SK-N-SH (cell line): ENCODE measurements around the gene RAMP1. TPM values are rescaled to one million over a fixed set of nuclear protein-coding genes. Genes with fewer than 3 reads are reported as not detected.

Experiments
- CTCF ChIA-PET: fragments of 300-600, 350-600 bp; formaldehyde crosslinking; extraction: SDS; loops from one replicate; lab custom pipeline; 2021; lab: Yijun Ruan, JAX
- POLR2A ChIA-PET: fragments of 350-600 bp; sonication (Branson Sonifier 250); formaldehyde crosslinking; extraction: SDS; loops from one replicate; lab custom pipeline; 2020; ENCODE audit warnings: antibody characterized with exemption, inconsistent platforms; lab: Yijun Ruan, JAX
- DNase-seq: peaks from one replicate; pipeline ENCODE4 v3.0.0; 2012
- H2AFZ ChIP-seq: fragments of 200-600 bp; sonication (generic); 2 replicates; pipeline ENCODE4 v1.8.1; 2016; ENCODE audit warnings: antibody characterized with exemption, mild to moderate bottlenecking, low read depth
- H3F3A ChIP-seq: fragments of 200-600 bp; sonication (generic); replicated peaks from 2 replicates; pipeline ENCODE3; 2016; ENCODE audit warnings: antibody characterized with exemption, mild to moderate bottlenecking; ENCODE audit not compliant: insufficient read depth
- H3K27ac ChIP-seq, 2 experiments: fragments of 200-500 bp in 1 of 2; fragments of 200-600 bp in 1 of 2; sonication (Bioruptor generic) in 1 of 2; sonication (generic), shearing (Covaris generic) in 1 of 2; 2 replicates each; pipeline versions ENCODE4 v1.5.1 to v1.6.1; 2014 to 2016; ENCODE audit warnings: low read depth in 2 of 2, inconsistent platforms in 1 of 2, low read length in 1 of 2, mild to moderate bottlenecking in 1 of 2, mixed read lengths in 1 of 2
- H3K27me3 ChIP-seq: fragments of 200-600 bp; sonication (generic), shearing (Covaris generic); 2 replicates; pipeline ENCODE4 v1.6.1; 2016; ENCODE audit warnings: mixed run types; ENCODE audit not compliant: insufficient read depth
- H3K36me3 ChIP-seq, 2 experiments: fragments of 200-500 bp in 1 of 2; fragments of 200-600 bp in 1 of 2; sonication (Bioruptor generic) in 1 of 2; sonication (generic) in 1 of 2; replicated peaks in 1 of 2; 2 replicates each; pipeline versions ENCODE3 to v1.5.1; 2014 to 2016; ENCODE audit warnings: low read length in 1 of 2, mild to moderate bottlenecking in 1 of 2; ENCODE audit not compliant: insufficient read depth in 2 of 2, control insufficient read depth in 1 of 2
- H3K4me1 ChIP-seq, 2 experiments: fragments of 200-500 bp in 1 of 2; fragments of 200-600 bp in 1 of 2; sonication (Bioruptor generic) in 1 of 2; sonication (generic), shearing (Covaris generic) in 1 of 2; 2 replicates each; pipeline versions ENCODE4 v1.5.1 to v1.6.1; 2014 to 2016; ENCODE audit warnings: low read depth in 1 of 2, low read length in 1 of 2, mixed run types in 1 of 2; ENCODE audit not compliant: insufficient read depth in 2 of 2, control insufficient read depth in 1 of 2
- H3K4me2 ChIP-seq: fragments of 200-600 bp; sonication (generic), shearing (Covaris generic); 2 replicates; pipeline ENCODE4 v1.6.1; 2017; ENCODE audit warnings: mixed run types
- H3K4me3 ChIP-seq, 2 experiments: fragments of 200-500 bp in 1 of 2; fragments of 200-600 bp in 1 of 2; sonication (Bioruptor generic) in 1 of 2; sonication (generic), shearing (Covaris generic) in 1 of 2; 2 replicates each; pipeline versions ENCODE4 v1.5.1 to v1.8.1; 2014 to 2016; ENCODE audit warnings: low read depth in 2 of 2, inconsistent platforms in 1 of 2, low read length in 1 of 2, mild to moderate bottlenecking in 1 of 2, mixed read lengths in 1 of 2, moderate library complexity in 1 of 2
- H3K79me2 ChIP-seq: fragments of 200-600 bp; sonication (generic); 2 replicates; pipeline ENCODE4 v1.8.1; 2017; ENCODE audit warnings: mild to moderate bottlenecking; ENCODE audit not compliant: insufficient read depth
- H3K9ac ChIP-seq: fragments of 200-600 bp; sonication (generic); 2 replicates; pipeline ENCODE4 v1.6.1; 2017; ENCODE audit warnings: mixed run types
- H3K9me2 ChIP-seq: fragments of 200-600 bp; sonication (generic); 2 replicates; pipeline ENCODE4 v1.6.1; 2017; ENCODE audit warnings: mixed run types
- H3K9me3 ChIP-seq: fragments of 200-600 bp; sonication (generic); 2 replicates; pipeline ENCODE4 v1.6.1; 2017; ENCODE audit warnings: mixed run types, mild to moderate bottlenecking, moderate library complexity
- H4K20me1 ChIP-seq: fragments of 200-600 bp; sonication (generic); 2 replicates; pipeline ENCODE4 v1.6.1; 2017; ENCODE audit warnings: mild to moderate bottlenecking, mixed run types; ENCODE audit not compliant: insufficient read depth
- ELF1 ChIP-seq: IDR thresholded peaks from 2 replicates; pipeline ENCODE4 v1.4.0; 2012
- EP300 ChIP-seq, 2 experiments: IDR thresholded peaks; 2 replicates each; pipeline versions ENCODE4 v1.4.0 to v1.6.1; 2012; ENCODE audit warnings: borderline replicate concordance in 1 of 2, low read depth in 1 of 2, low read length in 1 of 2
- EZH2phosphoT487 ChIP-seq: fragments of 200-600 bp; sonication (generic); IDR thresholded peaks from 2 replicates; pipeline ENCODE4 v1.6.1; 2017; ENCODE audit warnings: low read depth, mixed run types, mild to moderate bottlenecking, antibody characterized with exemption, moderate library complexity, borderline replicate concordance
- FOSL2 ChIP-seq: IDR thresholded peaks from 2 replicates; pipeline ENCODE4 v1.4.0; 2012; ENCODE audit warnings: low read depth, mild to moderate bottlenecking, moderate library complexity, borderline replicate concordance
- FOXJ3 ChIP-seq: sonication (generic); formaldehyde crosslinking; IDR thresholded peaks from 2 replicates; pipeline ENCODE4 v1.5.1; 2020; ENCODE audit warnings: mild to moderate bottlenecking, missing genetic modification reagents
- FOXM1 ChIP-seq: IDR thresholded peaks from 2 replicates; pipeline ENCODE4 v1.4.0; 2012; ENCODE audit warnings: low read depth, mild to moderate bottlenecking
- GABPA ChIP-seq: IDR thresholded peaks from 2 replicates; pipeline ENCODE4 v1.4.0; 2012; ENCODE audit warnings: low read depth, mild to moderate bottlenecking
- GATA2 ChIP-seq: sonication (generic); formaldehyde crosslinking; IDR thresholded peaks from 2 replicates; pipeline ENCODE4 v1.5.0; 2020; ENCODE audit warnings: mild to moderate bottlenecking, missing genetic modification reagents
- JUND ChIP-seq: IDR thresholded peaks from 2 replicates; pipeline ENCODE4 v1.4.0; 2012
- MEF2A ChIP-seq: IDR thresholded peaks from 2 replicates; pipeline ENCODE4 v1.4.0; 2012; ENCODE audit warnings: low read depth, borderline replicate concordance
- NFIC ChIP-seq: IDR thresholded peaks from 2 replicates; pipeline ENCODE4 v1.4.0; 2012; ENCODE audit warnings: borderline replicate concordance
- NRF1 ChIP-seq: IDR thresholded peaks from 2 replicates; pipeline ENCODE4 v1.6.1; 2012; ENCODE audit warnings: low read depth, mild to moderate bottlenecking, low read length
- RAD21 ChIP-seq: IDR thresholded peaks from 2 replicates; pipeline ENCODE4 v1.6.1; 2012; ENCODE audit warnings: mild to moderate bottlenecking, low read length
- RCOR1 ChIP-seq: fragments of 150-350 bp; IDR thresholded peaks from 2 replicates; pipeline ENCODE4 v1.6.1; 2017; ENCODE audit warnings: antibody characterized with exemption, low read length
- RFX5 ChIP-seq: IDR thresholded peaks from 2 replicates; pipeline ENCODE4 v1.6.1; 2012; ENCODE audit warnings: mild to moderate bottlenecking, improper control_type of control experiment, low read length
- RXRA ChIP-seq: IDR thresholded peaks from 2 replicates; pipeline ENCODE4 v1.4.0; 2012; ENCODE audit warnings: low read depth, mild to moderate bottlenecking, borderline replicate concordance
- SIN3A ChIP-seq: IDR thresholded peaks from 2 replicates; pipeline ENCODE4 v1.6.1; 2012; ENCODE audit warnings: low read depth, mild to moderate bottlenecking, low read length, moderate library complexity, borderline replicate concordance
- TAF1 ChIP-seq: IDR thresholded peaks from 2 replicates; pipeline ENCODE4 v1.6.1; 2012; ENCODE audit warnings: low read depth, mild to moderate bottlenecking, low read length, moderate library complexity, borderline replicate concordance
- TCF12 ChIP-seq: IDR thresholded peaks from 2 replicates; pipeline ENCODE4 v1.4.0; 2012
- TEAD4 ChIP-seq: IDR thresholded peaks from 2 replicates; pipeline ENCODE4 v1.4.0; 2012; ENCODE audit warnings: mild to moderate bottlenecking, borderline replicate concordance; ENCODE audit not compliant: insufficient read depth
- YY1 ChIP-seq: IDR thresholded peaks from 2 replicates; pipeline ENCODE4 v1.4.0; 2012; ENCODE audit warnings: low read depth, mild to moderate bottlenecking
- WGBS: methylation state at CpG from one replicate; pipeline ENCODE4 v1.1.6; 2017; ENCODE audit warnings: low lambda C conversion rate; 5-methylcytosine and 5-hydroxymethylcytosine counted together
- polyA plus RNA-seq, 3 experiments: library from polyadenylated mRNA; depleted of rRNA; stranded (reverse); fragments of >200 nt; gene quantifications; 2 replicates each; pipeline ENCODE4 v1.2.3, GENCODE V29; 2012
- TF ChIP-seq, protein P1 (sequence below): IDR thresholded peaks from 2 replicates; pipeline ENCODE4; 2012
- TF ChIP-seq, protein P2 (sequence below): IDR thresholded peaks from 2 replicates; pipeline ENCODE4 v1.4.0; 2012; ENCODE audit warnings: low read depth, borderline replicate concordance
- TF ChIP-seq, protein P3 (sequence below): fragments of 200-600 bp; sonication (generic); IDR thresholded peaks from 2 replicates; pipeline ENCODE4 v1.6.1; 2017; ENCODE audit warnings: antibody characterized with exemption, mild to moderate bottlenecking, moderate library complexity
- TF ChIP-seq, protein P4 (sequence below): IDR thresholded peaks from 2 replicates; pipeline ENCODE4 v1.4.0; 2012; ENCODE audit warnings: low read depth

The RAMP1 gene
- polyA plus RNA-seq, 1 of the 3 experiments (the other 2 are of a cell fraction) = 27.9 TPM

DNA sequence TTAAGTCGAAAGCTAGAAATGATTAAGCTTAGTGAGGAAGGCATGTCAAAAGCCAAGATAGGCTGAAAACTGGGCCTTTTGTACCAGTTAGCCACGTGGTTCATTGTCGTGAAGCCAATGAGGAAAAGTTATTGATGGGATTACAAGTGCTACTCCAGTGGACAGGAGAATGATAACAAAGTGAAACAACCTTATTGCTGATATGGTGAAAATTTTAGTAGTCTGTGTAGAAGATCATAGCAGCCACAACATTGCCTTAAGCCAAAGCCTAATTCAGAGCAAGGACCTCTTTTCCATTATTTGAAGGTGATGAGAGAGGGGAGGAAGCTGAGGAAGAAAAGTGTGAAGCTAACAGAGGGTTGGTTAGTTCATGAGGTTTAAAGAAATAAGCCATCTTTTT is 24.1 kb upstream of the RAMP1 start:
- Histone ChIP-seq H3K9me3 (no peaks in the 10 kb centered on the region), H3K4me2 (no peak overlapping the region), H3K4me3 (no peak overlapping the region), H3K4me1 (no peaks in the 10 kb centered on the region), H3K9ac (no peak overlapping the region), H3K36me3 (no peaks in the 10 kb centered on the region), H3K27me3 (no peaks in the 10 kb centered on the region), H2AFZ (no peak overlapping the region), H3F3A (no peaks in the 10 kb centered on the region), H4K20me1 (no peaks in the 10 kb centered on the region), H3K9me2 (no peaks in the 10 kb centered on the region), H3K27ac (no peak overlapping the region), H3K79me2 (no peaks in the 10 kb centered on the region)
- CTCF ChIA-PET = interaction anchor here (1.7 to 1.9 kb wide), 2 partner anchors 16 to 23 kb away, joined by 4 to 7 read pairs; no protein-coding TSS in a partner anchor
- POLR2A ChIA-PET = no interaction called here
- DNase-seq = no peak
- TF ChIP-seq NFIC (no peak), YY1 (no peak), TAF1 (no peak), MEF2A (no peak), GABPA (no peak), TEAD4 (no peak), TCF12 (no peak), GATA2 (CRISPR knock-in tag) (no peak), ELF1 (no peak), FOXM1 (no peak), FOSL2 (no peak), EZH2phosphoT487 (no peak), RCOR1 (no peak)
- TF ChIP-seq, protein P1, sequence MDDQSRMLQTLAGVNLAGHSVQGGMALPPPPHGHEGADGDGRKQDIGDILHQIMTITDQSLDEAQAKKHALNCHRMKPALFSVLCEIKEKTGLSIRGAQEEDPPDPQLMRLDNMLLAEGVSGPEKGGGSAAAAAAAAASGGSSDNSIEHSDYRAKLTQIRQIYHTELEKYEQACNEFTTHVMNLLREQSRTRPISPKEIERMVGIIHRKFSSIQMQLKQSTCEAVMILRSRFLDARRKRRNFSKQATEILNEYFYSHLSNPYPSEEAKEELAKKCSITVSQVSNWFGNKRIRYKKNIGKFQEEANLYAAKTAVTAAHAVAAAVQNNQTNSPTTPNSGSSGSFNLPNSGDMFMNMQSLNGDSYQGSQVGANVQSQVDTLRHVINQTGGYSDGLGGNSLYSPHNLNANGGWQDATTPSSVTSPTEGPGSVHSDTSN = no peak
- TF ChIP-seq, protein P2, sequence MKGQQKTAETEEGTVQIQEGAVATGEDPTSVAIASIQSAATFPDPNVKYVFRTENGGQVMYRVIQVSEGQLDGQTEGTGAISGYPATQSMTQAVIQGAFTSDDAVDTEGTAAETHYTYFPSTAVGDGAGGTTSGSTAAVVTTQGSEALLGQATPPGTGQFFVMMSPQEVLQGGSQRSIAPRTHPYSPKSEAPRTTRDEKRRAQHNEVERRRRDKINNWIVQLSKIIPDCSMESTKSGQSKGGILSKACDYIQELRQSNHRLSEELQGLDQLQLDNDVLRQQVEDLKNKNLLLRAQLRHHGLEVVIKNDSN = no peak
- whole genome bisulfite sequencing = 59% methylated on average over 3 of the region's 3 CpGs

DNA sequence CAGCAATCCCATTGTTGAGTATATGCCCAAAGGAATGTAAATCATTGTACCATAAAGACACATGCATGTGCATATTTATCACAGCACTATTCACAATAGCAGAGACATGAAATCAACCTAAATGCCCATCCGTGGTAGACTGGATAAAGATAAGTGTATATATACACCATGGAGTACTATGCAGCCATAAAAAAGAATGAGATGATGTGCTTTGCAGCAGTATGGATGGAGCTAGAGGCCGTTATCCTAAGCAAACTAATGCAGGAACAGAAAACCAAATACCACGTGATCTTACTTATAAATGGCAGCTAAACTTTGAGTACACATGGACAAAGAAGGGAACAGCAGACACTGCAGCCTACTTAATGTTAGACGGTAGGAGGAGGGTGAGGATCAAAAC is 18.4 kb upstream of the RAMP1 start:
- POLR2A ChIA-PET = no interaction called here
- H3K36me3 ChIP-seq = no peaks in the 10 kb centered on the region
- WGBS = 35% methylated on average over 4 of the region's 4 CpGs

More for the DNA sequence above, 18.4 kb upstream of the RAMP1 start:
- Histone ChIP-seq H3K79me2 (no peaks in the 10 kb centered on the region), H3K9ac (no peak overlapping the region), H3K9me2 (no peaks in the 10 kb centered on the region), H2AFZ (no peak overlapping the region), H3K27ac (no peak overlapping the region), H4K20me1 (no peaks in the 10 kb centered on the region), H3K4me2 (no peak overlapping the region), H3K4me1 (no peaks in the 10 kb centered on the region), H3K27me3 (no peaks in the 10 kb centered on the region), H3K9me3 (no peaks in the 10 kb centered on the region), H3F3A (no peaks in the 10 kb centered on the region), H3K4me3 (no peak overlapping the region)
- no peak for DNase-seq
- CTCF ChIA-PET = no interaction called here
- TF ChIP-seq TCF12 (no peak), RCOR1 (no peak), MEF2A (no peak), JUND (no peak), RXRA (no peak), FOXM1 (no peak), RFX5 (no peak), NRF1 (no peak), RAD21 (no peak), FOXJ3 (CRISPR knock-in tag) (no peak), EP300 (IDR thresholded peaks at IDR 0.05; ENCODE audit: borderline replicate concordance in 1 of 2, low read depth in 1 of 2, low read length in 1 of 2) (no peak), GATA2 (CRISPR knock-in tag) (no peak), SIN3A (no peak)
- TF ChIP-seq, protein P2 = no peak
- TF ChIP-seq, protein P3, sequence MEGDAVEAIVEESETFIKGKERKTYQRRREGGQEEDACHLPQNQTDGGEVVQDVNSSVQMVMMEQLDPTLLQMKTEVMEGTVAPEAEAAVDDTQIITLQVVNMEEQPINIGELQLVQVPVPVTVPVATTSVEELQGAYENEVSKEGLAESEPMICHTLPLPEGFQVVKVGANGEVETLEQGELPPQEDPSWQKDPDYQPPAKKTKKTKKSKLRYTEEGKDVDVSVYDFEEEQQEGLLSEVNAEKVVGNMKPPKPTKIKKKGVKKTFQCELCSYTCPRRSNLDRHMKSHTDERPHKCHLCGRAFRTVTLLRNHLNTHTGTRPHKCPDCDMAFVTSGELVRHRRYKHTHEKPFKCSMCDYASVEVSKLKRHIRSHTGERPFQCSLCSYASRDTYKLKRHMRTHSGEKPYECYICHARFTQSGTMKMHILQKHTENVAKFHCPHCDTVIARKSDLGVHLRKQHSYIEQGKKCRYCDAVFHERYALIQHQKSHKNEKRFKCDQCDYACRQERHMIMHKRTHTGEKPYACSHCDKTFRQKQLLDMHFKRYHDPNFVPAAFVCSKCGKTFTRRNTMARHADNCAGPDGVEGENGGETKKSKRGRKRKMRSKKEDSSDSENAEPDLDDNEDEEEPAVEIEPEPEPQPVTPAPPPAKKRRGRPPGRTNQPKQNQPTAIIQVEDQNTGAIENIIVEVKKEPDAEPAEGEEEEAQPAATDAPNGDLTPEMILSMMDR = no peak
- TF ChIP-seq, protein P4, sequence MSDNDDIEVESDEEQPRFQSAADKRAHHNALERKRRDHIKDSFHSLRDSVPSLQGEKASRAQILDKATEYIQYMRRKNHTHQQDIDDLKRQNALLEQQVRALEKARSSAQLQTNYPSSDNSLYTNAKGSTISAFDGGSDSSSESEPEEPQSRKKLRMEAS = no peak
